ENCODE results near the gene NOVA1. TPM values are rescaled to one million over a fixed set of nuclear protein-coding genes. Genes with fewer than 3 reads are reported as not detected.
A peak's percentile ranks its signal among the peaks of the same experiment; 100 is the strongest.

The NOVA1 gene
- total RNA-seq, 1 donor from 2014 or later = 1.9 TPM

DNA sequence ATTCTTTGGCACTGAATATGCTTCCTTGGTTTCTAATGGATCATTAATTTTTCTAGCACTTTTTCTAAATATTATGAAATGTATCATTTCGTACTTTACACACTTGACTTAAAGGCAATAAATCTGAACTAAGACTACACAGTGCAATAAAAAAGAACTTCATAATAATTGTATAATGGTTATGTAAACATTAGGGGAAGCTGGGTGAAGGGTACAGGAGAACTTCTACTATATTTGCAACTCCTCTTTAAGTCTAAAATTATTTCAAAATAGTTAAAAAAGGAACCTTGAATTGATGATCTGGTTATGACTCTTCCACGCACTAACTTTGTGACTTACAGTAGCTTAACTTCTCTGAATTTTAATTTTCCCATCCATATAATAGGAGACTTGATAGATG lies 5.1 kb upstream of the NOVA1 start:
- TF ChIP-seq, protein P1, sequence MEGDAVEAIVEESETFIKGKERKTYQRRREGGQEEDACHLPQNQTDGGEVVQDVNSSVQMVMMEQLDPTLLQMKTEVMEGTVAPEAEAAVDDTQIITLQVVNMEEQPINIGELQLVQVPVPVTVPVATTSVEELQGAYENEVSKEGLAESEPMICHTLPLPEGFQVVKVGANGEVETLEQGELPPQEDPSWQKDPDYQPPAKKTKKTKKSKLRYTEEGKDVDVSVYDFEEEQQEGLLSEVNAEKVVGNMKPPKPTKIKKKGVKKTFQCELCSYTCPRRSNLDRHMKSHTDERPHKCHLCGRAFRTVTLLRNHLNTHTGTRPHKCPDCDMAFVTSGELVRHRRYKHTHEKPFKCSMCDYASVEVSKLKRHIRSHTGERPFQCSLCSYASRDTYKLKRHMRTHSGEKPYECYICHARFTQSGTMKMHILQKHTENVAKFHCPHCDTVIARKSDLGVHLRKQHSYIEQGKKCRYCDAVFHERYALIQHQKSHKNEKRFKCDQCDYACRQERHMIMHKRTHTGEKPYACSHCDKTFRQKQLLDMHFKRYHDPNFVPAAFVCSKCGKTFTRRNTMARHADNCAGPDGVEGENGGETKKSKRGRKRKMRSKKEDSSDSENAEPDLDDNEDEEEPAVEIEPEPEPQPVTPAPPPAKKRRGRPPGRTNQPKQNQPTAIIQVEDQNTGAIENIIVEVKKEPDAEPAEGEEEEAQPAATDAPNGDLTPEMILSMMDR (IDR thresholded peaks at IDR 0.05) = no peak
- H3K9me3 Mint-ChIP-seq (ENCODE audit: unreplicated experiment) = no peaks in the 10 kb centered on the region
- no peaks in the 10 kb centered on the region for H3K36me3 Mint-ChIP-seq (ENCODE audit: unreplicated experiment)
- H3K27ac Mint-ChIP-seq (ENCODE audit: unreplicated experiment) = no peak overlapping the region
- H3K4me1 Mint-ChIP-seq (ENCODE audit: unreplicated experiment) = peaks cover 14% of the 10 kb centered on the region
- no peak for DNase-seq (ENCODE audit: extremely low spot score, unreplicated experiment)
- H3K4me3 Mint-ChIP-seq (ENCODE audit: unreplicated experiment) = no peak overlapping the region
- peaks cover 35% of the 10 kb centered on the region for H3K27me3 Mint-ChIP-seq (ENCODE audit: unreplicated experiment)

DNA sequence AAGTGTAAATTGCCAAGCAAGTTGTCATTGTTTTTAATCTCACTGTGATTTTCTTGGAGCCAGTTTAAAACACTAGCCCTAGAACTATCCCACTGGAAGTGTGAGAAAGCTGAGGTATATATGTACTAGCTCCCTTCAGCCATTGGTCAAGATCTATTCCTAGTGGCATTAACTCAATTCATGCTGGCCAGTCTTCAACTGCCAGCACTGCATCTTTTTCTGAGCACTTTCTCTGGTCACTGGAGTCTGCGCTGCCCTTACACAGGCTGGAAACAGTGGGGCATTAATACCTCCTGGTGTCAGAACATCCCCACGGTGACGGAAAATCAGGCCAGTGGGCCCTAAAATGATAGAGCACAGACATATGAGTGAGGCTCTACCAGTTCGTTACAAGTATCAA lies 4.0 kb upstream of the NOVA1 start:
- Mint-ChIP-seq H3K4me1 (ENCODE audit: unreplicated experiment) (peaks cover 12% of the 10 kb centered on the region), H3K36me3 (ENCODE audit: unreplicated experiment) (no peaks in the 10 kb centered on the region), H3K27ac (ENCODE audit: unreplicated experiment) (no peak overlapping the region), H3K9me3 (ENCODE audit: unreplicated experiment) (no peaks in the 10 kb centered on the region), H3K27me3 (ENCODE audit: unreplicated experiment) (peaks cover 36% of the 10 kb centered on the region), H3K4me3 (ENCODE audit: unreplicated experiment) (no peak overlapping the region)
- TF ChIP-seq, protein P1 (IDR thresholded peaks at IDR 0.05) = no peak
- no peak for DNase-seq (ENCODE audit: extremely low spot score, unreplicated experiment)

DNA sequence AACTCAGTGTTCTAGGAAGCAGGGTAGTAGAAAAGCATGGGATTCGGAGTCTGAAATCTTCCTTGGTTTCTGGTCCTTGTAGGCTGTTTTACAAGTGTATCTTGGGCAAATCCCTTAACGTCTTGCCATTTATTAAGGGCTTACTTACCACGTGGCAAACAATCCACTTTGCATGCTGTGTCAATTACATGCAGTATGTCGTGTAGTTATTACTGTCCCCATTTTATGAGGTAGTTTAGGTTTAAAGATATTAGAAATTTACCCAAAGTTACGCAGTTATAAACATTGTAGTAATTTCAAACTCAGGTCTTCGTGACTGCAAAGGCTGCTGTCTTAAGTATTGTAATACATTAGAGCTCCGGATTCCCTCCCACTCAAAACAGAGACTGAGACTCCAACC lies 1.5 kb upstream of the NOVA1 start:
- Mint-ChIP-seq H3K27ac (ENCODE audit: unreplicated experiment) (no peak overlapping the region), H3K27me3 (ENCODE audit: unreplicated experiment) (peaks cover 53% of the 10 kb centered on the region), H3K4me1 (ENCODE audit: unreplicated experiment) (peaks cover 13% of the 10 kb centered on the region), H3K4me3 (ENCODE audit: unreplicated experiment) (no peak overlapping the region), H3K9me3 (ENCODE audit: unreplicated experiment) (no peaks in the 10 kb centered on the region), H3K36me3 (ENCODE audit: unreplicated experiment) (no peaks in the 10 kb centered on the region)
- TF ChIP-seq, protein P1 (IDR thresholded peaks at IDR 0.05) = no peak
- no peak for DNase-seq (ENCODE audit: extremely low spot score, unreplicated experiment)

DNA sequence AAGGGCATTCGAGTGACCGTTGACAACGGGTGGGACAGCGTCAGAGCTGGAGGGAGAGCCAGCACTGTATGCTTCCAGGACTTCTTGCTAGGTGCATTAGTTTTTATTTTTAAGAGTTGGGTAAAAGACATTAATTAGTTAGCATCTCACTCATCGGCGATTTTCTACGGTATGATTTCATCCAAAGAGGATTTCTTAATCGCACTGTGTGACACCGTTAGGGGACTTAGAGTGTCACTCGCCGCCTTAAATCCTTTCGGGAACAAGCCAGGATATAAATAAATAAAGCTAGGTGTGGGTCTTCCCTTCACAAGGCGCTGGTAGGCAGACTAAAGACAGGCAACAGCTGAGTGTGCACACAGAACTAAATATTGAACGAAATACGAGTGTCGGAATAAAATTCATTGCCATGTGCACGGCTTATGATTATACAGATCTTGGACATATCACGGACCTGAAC lies 869 bp upstream of the NOVA1 start:
- H3K27me3 Mint-ChIP-seq (ENCODE audit: unreplicated experiment) = peaks cover 51% of the 10 kb centered on the region
- H3K4me3 Mint-ChIP-seq (ENCODE audit: unreplicated experiment) = peak overlapping the region; percentile 91
- peak overlapping the region; percentile 2 for H3K27ac Mint-ChIP-seq (ENCODE audit: unreplicated experiment)
- no peaks in the 10 kb centered on the region for H3K9me3 Mint-ChIP-seq (ENCODE audit: unreplicated experiment)
- no peaks in the 10 kb centered on the region for H3K36me3 Mint-ChIP-seq (ENCODE audit: unreplicated experiment)
- H3K4me1 Mint-ChIP-seq (ENCODE audit: unreplicated experiment) = peaks cover 13% of the 10 kb centered on the region
- no peak for DNase-seq (ENCODE audit: extremely low spot score, unreplicated experiment)
- TF ChIP-seq, protein P1 (IDR thresholded peaks at IDR 0.05) = no peak

DNA sequence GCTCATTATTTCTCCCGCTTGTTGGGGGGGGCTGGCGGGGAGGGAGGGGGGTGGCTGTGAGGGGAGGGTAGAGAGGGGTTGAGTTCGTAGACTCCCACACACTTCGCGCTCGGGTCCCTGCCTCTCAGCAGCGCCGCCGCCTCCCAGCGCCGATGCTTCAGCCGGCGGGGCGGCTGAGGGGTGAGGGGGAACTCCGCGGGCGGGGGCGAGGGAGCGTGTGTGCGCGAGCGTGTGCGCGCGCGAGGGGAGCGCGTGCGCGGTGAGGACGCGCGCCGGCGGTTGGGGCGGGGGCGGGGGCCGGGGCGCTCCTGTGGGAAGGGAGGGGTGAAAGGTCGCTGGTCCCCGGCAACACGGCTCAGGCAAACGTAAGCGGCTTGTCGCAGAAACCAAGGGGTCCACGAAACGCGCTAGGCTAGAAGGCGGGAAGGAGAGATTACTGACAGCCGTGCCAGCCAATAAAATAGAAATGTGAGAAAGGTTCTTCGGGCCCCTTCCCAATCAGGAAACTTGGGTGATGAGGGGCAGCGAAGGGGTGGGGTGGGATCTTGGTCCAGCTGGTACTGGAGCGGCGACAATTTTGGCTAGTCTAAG lies 343 bp upstream of the NOVA1 start:
- H3K4me1 Mint-ChIP-seq (ENCODE audit: unreplicated experiment) = peaks cover 13% of the 10 kb centered on the region
- H3K9me3 Mint-ChIP-seq (ENCODE audit: unreplicated experiment) = no peaks in the 10 kb centered on the region
- DNase-seq (ENCODE audit: extremely low spot score, unreplicated experiment) = peak; percentile 90
- no peaks in the 10 kb centered on the region for H3K36me3 Mint-ChIP-seq (ENCODE audit: unreplicated experiment)
- H3K27ac Mint-ChIP-seq (ENCODE audit: unreplicated experiment) = peak overlapping the region; percentile 2
- peak overlapping the region; percentile 91 for H3K4me3 Mint-ChIP-seq (ENCODE audit: unreplicated experiment)
- peaks cover 50% of the 10 kb centered on the region for H3K27me3 Mint-ChIP-seq (ENCODE audit: unreplicated experiment)
- TF ChIP-seq, protein P1 (IDR thresholded peaks at IDR 0.05) = no peak
